Panc1 (cell line): ENCODE measurements around the gene CIAO3. TPM values are rescaled to one million over a fixed set of nuclear protein-coding genes. Genes with fewer than 3 reads are reported as not detected.

ENCODE experiments used
- ATAC-seq: fragments of 200-7000 bp; cut with Tn5 transposase; 2 replicates; pipeline ENCODE4 v1.9.1; 2020; ENCODE audit warnings: mild to moderate bottlenecking, moderate library complexity
- BruUV-seq: library from RNA; stranded (reverse); fragments of 400-500 nt; replicated peaks from 2 replicates; lab custom pipeline; 2021; lab: Mats Ljungman, UMichigan
- CTCF ChIA-PET: fragments of 300-600 bp; sonication (Branson Sonifier 250); formaldehyde crosslinking; loops from one replicate; lab custom pipeline; 2022; ENCODE audit warnings: antibody characterized with exemption; lab: Charles Lee
- POLR2A ChIA-PET: fragments of 300-600 bp; sonication (Branson Sonifier 250); formaldehyde crosslinking; loops from one replicate; lab custom pipeline; 2022; ENCODE audit warnings: antibody characterized with exemption; lab: Charles Lee
- DNase-seq: peaks from one replicate; pipeline ENCODE4 v3.0.0-alpha.2; 2010; ENCODE audit warnings: low read depth, low spot score
- H3K27ac ChIP-seq: 2 replicates; pipeline ENCODE4 v1.5.1; 2011; ENCODE audit warnings: mild to moderate bottlenecking, low read length, inconsistent platforms
- H3K27me3 ChIP-seq: fragments of 200-500 bp; sonication (Bioruptor generic); 2 replicates; pipeline ENCODE4 v1.6.0; 2014; ENCODE audit warnings: low read length, inconsistent platforms; ENCODE audit not compliant: control insufficient read depth, insufficient read depth
- H3K36me3 ChIP-seq: fragments of 200-500 bp; sonication (Bioruptor generic); 2 replicates; pipeline ENCODE4 v1.5.1; 2014; ENCODE audit warnings: inconsistent platforms, mild to moderate bottlenecking, low read length, moderate library complexity; ENCODE audit not compliant: control insufficient read depth, insufficient read depth
- H3K4me1 ChIP-seq: 2 replicates; pipeline ENCODE4 v1.5.1; 2011; ENCODE audit warnings: inconsistent platforms, mild to moderate bottlenecking, low read length, moderate library complexity; ENCODE audit not compliant: control insufficient read depth, insufficient read depth
- H3K4me3 ChIP-seq, 2 experiments: 2 replicates each; pipeline ENCODE4 v1.5.1; 2011 to 2012; ENCODE audit warnings: low read depth in 2 of 2, low read length in 2 of 2, mild to moderate bottlenecking in 2 of 2, inconsistent platforms in 1 of 2, moderate library complexity in 1 of 2
- H3K9me3 ChIP-seq: fragments of 200-500 bp; sonication (Bioruptor generic); 2 replicates; pipeline ENCODE4 v1.5.1; 2014; ENCODE audit warnings: low read depth, mild to moderate bottlenecking, inconsistent platforms, low read length, moderate library complexity; ENCODE audit not compliant: control insufficient read depth, insufficient read depth
- CTCF ChIP-seq: fragments of 450-650 bp; IDR thresholded peaks from 2 replicates; pipeline ENCODE4 v1.5.1; 2017; ENCODE audit warnings: mild to moderate bottlenecking
- POLR2AphosphoS5 ChIP-seq: IDR thresholded peaks from 2 replicates; pipeline ENCODE4 v1.6.1; 2012; ENCODE audit warnings: mild to moderate bottlenecking, low read depth, low read length, moderate library complexity
- REST ChIP-seq, 2 experiments: IDR thresholded peaks; 2 replicates each; pipeline ENCODE4 v1.6.1; 2011 to 2012; ENCODE audit warnings: low read depth in 2 of 2, control low read depth in 1 of 2, low read length in 1 of 2, mild to moderate bottlenecking in 1 of 2, moderate library complexity in 1 of 2; ENCODE audit not compliant: insufficient read depth in 1 of 2
- SIN3A ChIP-seq: IDR thresholded peaks from 2 replicates; pipeline ENCODE4 v1.6.1; 2012; ENCODE audit warnings: low read depth, mild to moderate bottlenecking, low read length, moderate library complexity, borderline replicate concordance; ENCODE audit not compliant: insufficient read depth
- TCF7L2 ChIP-seq: IDR thresholded peaks from 2 replicates; pipeline ENCODE4 v1.6.1; 2011; ENCODE audit warnings: mild to moderate bottlenecking, low read depth, low read length, inconsistent platforms
- in situ Hi-C: cut with HindIII; loops from 2 replicates; pipeline ENCODE4 v1.10.0; 2016; ENCODE audit warnings: low sequenced_read_pairs, low pct_unique_long_range_greater_than_20kb
- intact Hi-C: fragments of 100-400 bp; cut with micrococcal nuclease; formaldehyde crosslinking; loops from one replicate; pipeline ENCODE4 v1.10.0; 2022; ENCODE audit not compliant: unreplicated experiment
- total RNA-seq: library from RNA; stranded (reverse); gene quantifications from one replicate; pipeline ENCODE4 v1.2.1, GENCODE V29; 2021; ENCODE audit not compliant: unreplicated experiment

CIAO3 gene
- total RNA-seq, 1 experiment from 2014 or later, result 34.0 TPM

- no peak overlapping the region for H3K27ac ChIP-seq
- H3K27me3 ChIP-seq, result no peaks in the 10 kb centered on the region
- ATAC-seq (no peak), DNase-seq (no peak)
- peaks cover 10% of the 10 kb centered on the region for H3K4me1 ChIP-seq
- no TSS peak for BruUV-seq
- H3K9me3 ChIP-seq, result no peaks in the 10 kb centered on the region
- POLR2A ChIA-PET, result no interaction called here
- in situ Hi-C loops (no loop called here), intact Hi-C loops (no loop called here)
- H3K4me3 ChIP-seq, result no peak overlapping the region
- TF ChIP-seq CTCF (no peak), REST (IDR thresholded peaks at IDR 0.05; ENCODE audit: insufficient read depth in 1 of 2, low read depth in 2 of 2, low read length in 1 of 2) (no peak), TCF7L2 (no peak), POLR2AphosphoS5 (no peak), SIN3A (no peak)
- no peaks in the 10 kb centered on the region for H3K36me3 ChIP-seq
- CTCF ChIA-PET, result no interaction called here
Observed at GRCh38 chr16:779561-779960, 38.8 kb upstream of the CIAO3 start.

- ATAC-seq (no peak), DNase-seq (no peak)
- H3K27me3 ChIP-seq, result no peaks in the 10 kb centered on the region
- in situ Hi-C loops, result no loop called here
- H3K4me1 ChIP-seq, result peaks cover 10% of the 10 kb centered on the region
- H3K27ac ChIP-seq, result no peak overlapping the region
- BruUV-seq, result no TSS peak
- no peak overlapping the region for H3K4me3 ChIP-seq
- TF ChIP-seq CTCF (no peak), SIN3A (no peak), REST (IDR thresholded peaks at IDR 0.05; ENCODE audit: insufficient read depth in 1 of 2, low read depth in 2 of 2, low read length in 1 of 2) (no peak), TCF7L2 (no peak), POLR2AphosphoS5 (no peak)
- H3K9me3 ChIP-seq, result no peaks in the 10 kb centered on the region
- ChIA-PET POLR2A (no interaction called here), CTCF (no interaction called here)
- intact Hi-C loops, result no loop called here
- no peaks in the 10 kb centered on the region for H3K36me3 ChIP-seq
Observed at GRCh38 chr16:778909-779527, 38.2 kb upstream of the CIAO3 start.
